Caco-2 (cell line): ENCODE results near the gene TPRG1. TPM values are rescaled to one million over a fixed set of nuclear protein-coding genes. Genes with fewer than 3 reads are reported as not detected.

Experiments
- BruUV-seq: library from RNA; stranded (reverse); fragments of 400-500 nt; replicated peaks from 2 replicates; lab custom pipeline; 2021; lab: Mats Ljungman, UMichigan
- CTCF ChIA-PET: fragments of 300-600 bp; sonication (Branson Sonifier 250); formaldehyde crosslinking; loops from one replicate; lab custom pipeline; 2022; ENCODE audit warnings: antibody characterized with exemption; lab: Charles Lee
- POLR2A ChIA-PET: fragments of 300-600 bp; sonication (Branson Sonifier 250); formaldehyde crosslinking; loops from one replicate; lab custom pipeline; 2022; ENCODE audit warnings: antibody characterized with exemption; lab: Charles Lee
- DNase-seq, 2 experiments: peaks; one replicate each; pipeline versions ENCODE4 v3.0.0 to v3.0.0-alpha.2; 2020 to 2022
- H3K27me3 ChIP-seq: replicated peaks from 2 replicates; pipeline ENCODE4 v1.6.0; 2011; ENCODE audit warnings: low read length; ENCODE audit not compliant: control insufficient read depth, insufficient read depth
- H3K36me3 ChIP-seq: 2 replicates; pipeline ENCODE4 v1.5.1; 2011; ENCODE audit warnings: low read length; ENCODE audit not compliant: control insufficient read depth, insufficient read depth
- H3K4me1 ChIP-seq: fragments of 250-450 bp; sonication (Bioruptor Pico); 2 replicates; pipeline ENCODE4 v1.5.1; 2020; ENCODE audit warnings: mild to moderate bottlenecking
- H3K4me3 ChIP-seq: 2 replicates; pipeline ENCODE4 v1.5.1; 2011; ENCODE audit warnings: low read depth, mild to moderate bottlenecking, control low read depth, low read length
- H3K9me3 ChIP-seq: fragments of 250-450 bp; sonication (Bioruptor Pico); 2 replicates; pipeline ENCODE4 v1.5.1; 2020; ENCODE audit warnings: mild to moderate bottlenecking, moderate library complexity
- H3K27ac Mint-ChIP-seq: one replicate; pipeline ENCODE4 v1.8.0; 2022; ENCODE audit warnings: mixed read lengths; ENCODE audit not compliant: unreplicated experiment
- H3K27me3 Mint-ChIP-seq: one replicate; pipeline ENCODE4 v1.8.0; 2022; ENCODE audit warnings: mixed read lengths; ENCODE audit not compliant: insufficient read depth, unreplicated experiment
- H3K36me3 Mint-ChIP-seq: one replicate; pipeline ENCODE4 v1.8.0; 2022; ENCODE audit warnings: mild to moderate bottlenecking, mixed read lengths; ENCODE audit not compliant: insufficient read depth, unreplicated experiment
- H3K4me1 Mint-ChIP-seq: one replicate; pipeline ENCODE4 v1.8.0; 2022; ENCODE audit warnings: low read depth, mixed read lengths; ENCODE audit not compliant: unreplicated experiment
- H3K4me3 Mint-ChIP-seq: one replicate; pipeline ENCODE4 v1.8.0; 2022; ENCODE audit warnings: mild to moderate bottlenecking, moderate library complexity, mixed read lengths; ENCODE audit not compliant: unreplicated experiment
- H3K9me3 Mint-ChIP-seq: one replicate; pipeline ENCODE4 v1.8.0; 2022; ENCODE audit warnings: mixed read lengths; ENCODE audit not compliant: unreplicated experiment
- intact Hi-C: fragments of 100-400 bp; cut with micrococcal nuclease; formaldehyde crosslinking; loops from one replicate; pipeline ENCODE4 v1.10.0; 2022; ENCODE audit not compliant: unreplicated experiment
- total RNA-seq: library from RNA; stranded (reverse); gene quantifications from 2 replicates; pipeline ENCODE4 v1.2.3, GENCODE V29; 2022
- TF ChIP-seq, protein P1 (sequence below), 2 experiments: fragments of 200-600 bp in 1 of 2; IDR thresholded peaks; 1 replicate in 1 of 2; 2 replicates in 1 of 2; pipeline versions ENCODE4 v1.5.1 to v1.8.0; 2011 to 2022; ENCODE audit warnings: antibody characterized with exemption in 1 of 2, control low read depth in 1 of 2, inconsistent platforms in 1 of 2, low read depth in 1 of 2, low read length in 1 of 2, mild to moderate bottlenecking in 1 of 2, moderate library complexity in 1 of 2; ENCODE audit not compliant: insufficient read depth in 1 of 2, severe bottlenecking in 1 of 2, unreplicated experiment in 1 of 2

TPRG1 gene
- total RNA-seq, 1 experiment from 2014 or later, result 1.5 TPM

DNA sequence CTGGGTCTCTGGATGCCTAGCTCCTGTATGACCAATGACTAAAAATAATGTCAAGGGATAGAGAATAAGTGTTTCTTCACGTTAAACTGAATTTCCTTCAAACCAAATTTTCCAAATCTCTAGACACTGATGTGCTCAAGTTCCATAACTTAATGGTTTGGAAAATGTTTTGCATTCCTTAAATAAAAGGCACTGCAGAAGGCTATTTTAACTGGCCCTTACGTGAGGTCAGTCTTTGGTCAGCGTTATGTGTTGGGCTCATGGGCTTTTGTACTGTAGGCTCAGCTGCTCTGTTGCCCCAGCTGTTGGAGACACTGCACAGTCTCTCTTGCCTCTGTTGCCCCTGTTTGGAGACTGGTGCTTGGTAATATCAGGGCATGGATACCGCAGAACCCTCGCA lies 188.5 kb downstream of the TPRG1 start:
- Mint-ChIP-seq H3K27ac (no peak overlapping the region), H3K36me3 (no peaks in the 10 kb centered on the region), H3K9me3 (no peaks in the 10 kb centered on the region), H3K4me1 (peaks cover 5% of the 10 kb centered on the region), H3K4me3 (no peak overlapping the region), H3K27me3 (no peaks in the 10 kb centered on the region)
- H3K36me3 ChIP-seq, result no peaks in the 10 kb centered on the region
- POLR2A ChIA-PET, result no interaction called here
- BruUV-seq, result no TSS peak
- H3K4me1 ChIP-seq, result peaks cover 10% of the 10 kb centered on the region
- intact Hi-C loops, result no loop called here
- CTCF ChIA-PET, result no interaction called here
- H3K9me3 ChIP-seq, result no peaks in the 10 kb centered on the region
- no peak overlapping the region for H3K4me3 ChIP-seq
- no peak for DNase-seq
- H3K27me3 ChIP-seq, result no peaks in the 10 kb centered on the region
- TF ChIP-seq, protein P1, sequence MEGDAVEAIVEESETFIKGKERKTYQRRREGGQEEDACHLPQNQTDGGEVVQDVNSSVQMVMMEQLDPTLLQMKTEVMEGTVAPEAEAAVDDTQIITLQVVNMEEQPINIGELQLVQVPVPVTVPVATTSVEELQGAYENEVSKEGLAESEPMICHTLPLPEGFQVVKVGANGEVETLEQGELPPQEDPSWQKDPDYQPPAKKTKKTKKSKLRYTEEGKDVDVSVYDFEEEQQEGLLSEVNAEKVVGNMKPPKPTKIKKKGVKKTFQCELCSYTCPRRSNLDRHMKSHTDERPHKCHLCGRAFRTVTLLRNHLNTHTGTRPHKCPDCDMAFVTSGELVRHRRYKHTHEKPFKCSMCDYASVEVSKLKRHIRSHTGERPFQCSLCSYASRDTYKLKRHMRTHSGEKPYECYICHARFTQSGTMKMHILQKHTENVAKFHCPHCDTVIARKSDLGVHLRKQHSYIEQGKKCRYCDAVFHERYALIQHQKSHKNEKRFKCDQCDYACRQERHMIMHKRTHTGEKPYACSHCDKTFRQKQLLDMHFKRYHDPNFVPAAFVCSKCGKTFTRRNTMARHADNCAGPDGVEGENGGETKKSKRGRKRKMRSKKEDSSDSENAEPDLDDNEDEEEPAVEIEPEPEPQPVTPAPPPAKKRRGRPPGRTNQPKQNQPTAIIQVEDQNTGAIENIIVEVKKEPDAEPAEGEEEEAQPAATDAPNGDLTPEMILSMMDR (IDR thresholded peaks at IDR 0.05; ENCODE audit: insufficient read depth in 1 of 2, low read depth in 1 of 2, low read length in 1 of 2, severe bottlenecking in 1 of 2, unreplicated experiment in 1 of 2), result no peak

- Mint-ChIP-seq H3K27ac (no peak overlapping the region), H3K27me3 (no peaks in the 10 kb centered on the region), H3K36me3 (no peaks in the 10 kb centered on the region), H3K4me3 (no peak overlapping the region), H3K9me3 (no peaks in the 10 kb centered on the region), H3K4me1 (no peaks in the 10 kb centered on the region)
- intact Hi-C loops, result no loop called here
- Histone ChIP-seq H3K36me3 (no peaks in the 10 kb centered on the region), H3K4me3 (no peak overlapping the region), H3K27me3 (no peaks in the 10 kb centered on the region), H3K4me1 (peaks cover under 1% of the 10 kb centered on the region), H3K9me3 (no peaks in the 10 kb centered on the region)
- ChIA-PET POLR2A (no interaction called here), CTCF (interaction anchor here (0.7 kb wide), 1 partner anchor 23 kb away, joined by 5 read pairs; no protein-coding TSS in a partner anchor)
- TF ChIP-seq, protein P1 (IDR thresholded peaks at IDR 0.05; ENCODE audit: insufficient read depth in 1 of 2, low read depth in 1 of 2, low read length in 1 of 2, severe bottlenecking in 1 of 2, unreplicated experiment in 1 of 2), result no peak
- DNase-seq, result no peak
- BruUV-seq, result no TSS peak
Measured at GRCh38 chr3:189361103-189361835, 189.5 kb downstream of the TPRG1 start.

DNA sequence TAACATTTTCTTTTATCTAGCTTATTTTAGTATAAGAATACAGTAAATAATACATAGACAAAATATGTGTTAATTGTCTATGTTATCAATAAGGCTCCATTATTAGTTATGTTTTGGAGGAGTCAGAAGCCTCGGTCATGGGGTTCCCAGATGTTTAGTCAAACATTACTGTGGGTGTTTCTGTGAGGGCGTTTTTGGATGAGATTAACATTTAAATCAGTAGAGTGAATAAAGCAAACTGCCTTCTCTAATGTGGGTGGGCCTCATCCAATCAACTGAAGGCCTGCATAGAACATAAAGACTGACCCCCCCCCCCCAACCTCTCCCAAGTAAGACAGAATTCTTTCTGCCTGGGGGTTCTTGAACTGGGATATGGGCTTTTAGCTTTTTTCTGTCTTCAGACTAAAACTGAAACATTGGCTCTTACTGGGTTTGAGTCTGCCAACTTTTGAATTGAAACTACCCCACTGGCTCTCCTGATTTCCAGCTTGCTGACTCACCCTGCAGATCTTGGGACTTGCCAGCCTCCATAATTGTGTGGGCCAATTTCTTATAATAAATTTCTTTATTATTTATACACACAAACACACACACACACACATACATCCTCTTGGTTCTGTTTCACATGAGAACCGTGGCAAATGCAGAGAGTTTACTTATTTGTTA lies 192.0 kb downstream of the TPRG1 start:
- no peaks in the 10 kb centered on the region for H3K4me1 Mint-ChIP-seq
- DNase-seq, result no peak
- BruUV-seq, result no TSS peak
- Histone ChIP-seq H3K9me3 (no peaks in the 10 kb centered on the region), H3K4me1 (peaks cover 10% of the 10 kb centered on the region; the same call in 1 of the 2 replicates), H3K27me3 (no peaks in the 10 kb centered on the region), H3K4me3 (no peak overlapping the region), H3K36me3 (no peaks in the 10 kb centered on the region)
- H3K36me3 Mint-ChIP-seq, result no peaks in the 10 kb centered on the region
- ChIA-PET CTCF (no interaction called here), POLR2A (no interaction called here)
- no peaks in the 10 kb centered on the region for H3K27me3 Mint-ChIP-seq
- H3K9me3 Mint-ChIP-seq, result no peaks in the 10 kb centered on the region
- TF ChIP-seq, protein P1 (IDR thresholded peaks at IDR 0.05; ENCODE audit: insufficient read depth in 1 of 2, low read depth in 1 of 2, low read length in 1 of 2, severe bottlenecking in 1 of 2, unreplicated experiment in 1 of 2), result no peak
- intact Hi-C loops, result no loop called here
- no peak overlapping the region for H3K27ac Mint-ChIP-seq
- no peak overlapping the region for H3K4me3 Mint-ChIP-seq
